Measurements from ENCODE around the gene ATG2B.
"Not testable (repeated sequence)": the region's sequence is repeated elsewhere in the genome, so short reads cannot be mapped to it uniquely, and the experiment has no call there.

ATG2B gene

GRCh38 chr14:96252999-96253539 lies 110.1 kb downstream of the ATG2B start:
- peak; percentile 91 for DNase-seq (ENCODE audit: low read depth)

- DNase-seq (ENCODE audit: low read depth): no peak
Measured at GRCh38 chr14:96252323-96252998, 110.7 kb downstream of the ATG2B start.

GRCh38 chr14:96251656-96252155 lies 111.4 kb downstream of the ATG2B start:
- no peak for DNase-seq (ENCODE audit: low read depth)

- DNase-seq (ENCODE audit: low read depth): no peak
Measured at GRCh38 chr14:96250485-96250884, 112.7 kb downstream of the ATG2B start.

- DNase-seq (ENCODE audit: low read depth): no peak
Measured at GRCh38 chr14:96249029-96249428, 114.1 kb downstream of the ATG2B start.

GRCh38 chr14:96247031-96247430 lies 116.1 kb downstream of the ATG2B start:
- no peak for DNase-seq (ENCODE audit: low read depth)

GRCh38 chr14:96246539-96246847 lies 116.6 kb downstream of the ATG2B start:
- peak; percentile 91 for DNase-seq (ENCODE audit: low read depth)

- no peak for DNase-seq (ENCODE audit: low read depth)
Measured at GRCh38 chr14:96245710-96246538, 117.2 kb downstream of the ATG2B start.

- not testable (repeated sequence) for DNase-seq (ENCODE audit: low read depth)
Measured at GRCh38 chr14:96245074-96245473, 118.1 kb downstream of the ATG2B start.

- no peak for DNase-seq (ENCODE audit: low read depth)
Measured at GRCh38 chr14:96243785-96244184, 119.4 kb downstream of the ATG2B start.

GRCh38 chr14:96242126-96242525 lies 121.0 kb downstream of the ATG2B start:
- DNase-seq (ENCODE audit: low read depth): no peak

- no peak for DNase-seq (ENCODE audit: low read depth)
Measured at GRCh38 chr14:96240641-96241040, 122.5 kb downstream of the ATG2B start.

GRCh38 chr14:96239711-96240141 lies 123.4 kb downstream of the ATG2B start:
- no peak for DNase-seq (ENCODE audit: low read depth)

GRCh38 chr14:96238676-96239265 lies 124.4 kb downstream of the ATG2B start:
- no peak for DNase-seq (ENCODE audit: low read depth)

- DNase-seq (ENCODE audit: low read depth): no peak
Measured at GRCh38 chr14:96237641-96238040, 125.5 kb downstream of the ATG2B start.

GRCh38 chr14:96235426-96235825 lies 127.7 kb downstream of the ATG2B start:
- DNase-seq (ENCODE audit: low read depth): no peak

GRCh38 chr14:96233661-96234060 lies 129.5 kb downstream of the ATG2B start:
- DNase-seq (ENCODE audit: low read depth): no peak

GRCh38 chr14:96232506-96232905 lies 130.6 kb downstream of the ATG2B start:
- no peak for DNase-seq (ENCODE audit: low read depth)

GRCh38 chr14:96231526-96232130 lies 131.5 kb downstream of the ATG2B start:
- no peak for DNase-seq (ENCODE audit: low read depth)

- DNase-seq (ENCODE audit: low read depth): no peak
Measured at GRCh38 chr14:96231056-96231455, 132.1 kb downstream of the ATG2B start.

GRCh38 chr14:96229315-96229714 lies 133.8 kb downstream of the ATG2B start:
- no peak for DNase-seq (ENCODE audit: low read depth)
